PC-9 (cell line): ENCODE data around the gene IL11. TPM values are rescaled to one million over a fixed set of nuclear protein-coding genes. Genes with fewer than 3 reads are reported as not detected.
A peak's percentile ranks its signal among the peaks of the same experiment; 100 is the strongest.

Experiments used
- BruUV-seq: library from RNA; stranded (reverse); fragments of 400-500 nt; replicated peaks from 2 replicates; lab custom pipeline; 2021; lab: Mats Ljungman, UMichigan
- CTCF ChIA-PET: fragments of 300-600 bp; sonication (Branson Sonifier 250); formaldehyde crosslinking; loops from one replicate; lab custom pipeline; 2022; ENCODE audit warnings: antibody characterized with exemption; lab: Charles Lee
- POLR2A ChIA-PET: fragments of 300-600 bp; sonication (Branson Sonifier 250); formaldehyde crosslinking; loops from one replicate; lab custom pipeline; 2022; ENCODE audit warnings: antibody characterized with exemption; ENCODE audit not compliant: unreplicated experiment; lab: Charles Lee
- DNase-seq, 2 experiments: peaks; one replicate each; pipeline versions ENCODE4 v3.0.0 to v3.0.0-alpha.2; 2015 to 2022; ENCODE audit warnings: mixed read lengths in 1 of 2
- H2AFZ ChIP-seq: fragments of 200-600 bp; sonication (generic); 2 replicates; pipeline ENCODE4 v1.8.1; 2017; ENCODE audit warnings: antibody characterized with exemption
- H3F3A ChIP-seq: fragments of 200-600 bp; sonication (generic); 2 replicates; pipeline ENCODE4 v1.8.1; 2017; ENCODE audit warnings: antibody characterized with exemption, mild to moderate bottlenecking, low read depth; ENCODE audit not compliant: insufficient read depth
- H3K27ac ChIP-seq: fragments of 200-600 bp; sonication (generic); 2 replicates; pipeline ENCODE4 v1.6.1; 2016; ENCODE audit warnings: mixed run types
- H3K27me3 ChIP-seq: fragments of 200-600 bp; sonication (generic); 2 replicates; pipeline ENCODE4 v1.6.1; 2016; ENCODE audit warnings: low read depth, mixed run types; ENCODE audit not compliant: insufficient read depth
- H3K36me3 ChIP-seq: fragments of 200-600 bp; sonication (generic); 2 replicates; pipeline ENCODE4 v1.6.1; 2016; ENCODE audit warnings: low read depth, mixed run types
- H3K4me1 ChIP-seq: fragments of 200-600 bp; sonication (generic); replicated peaks from 2 replicates; pipeline ENCODE4 v1.6.1; 2016; ENCODE audit warnings: mixed run types; ENCODE audit not compliant: insufficient read depth
- H3K4me2 ChIP-seq: fragments of 200-600 bp; sonication (generic); 2 replicates; pipeline ENCODE4 v1.6.1; 2017; ENCODE audit warnings: mixed run types
- H3K4me3 ChIP-seq: fragments of 200-600 bp; sonication (generic); 2 replicates; pipeline ENCODE4 v1.6.1; 2016; ENCODE audit warnings: mixed run types
- H3K79me2 ChIP-seq: fragments of 200-600 bp; sonication (generic); 2 replicates; pipeline ENCODE4 v1.6.1; 2017; ENCODE audit warnings: low read depth, mixed run types
- H3K9me2 ChIP-seq: fragments of 200-600 bp; sonication (generic); 2 replicates; pipeline ENCODE4 v1.8.1; 2017; ENCODE audit warnings: mild to moderate bottlenecking; ENCODE audit not compliant: insufficient read depth
- H3K9me3 ChIP-seq: fragments of 200-600 bp; sonication (generic); 2 replicates; pipeline ENCODE4 v1.8.1; 2016; ENCODE audit warnings: low read depth; ENCODE audit not compliant: insufficient read depth
- H4K20me1 ChIP-seq: fragments of 200-600 bp; sonication (generic); 2 replicates; pipeline ENCODE4 v1.8.1; 2017; ENCODE audit not compliant: insufficient read depth
- EZH2 ChIP-seq: fragments of 200-600 bp; sonication (generic); IDR thresholded peaks from 2 replicates; pipeline ENCODE4 v1.8.0; 2017; ENCODE audit warnings: antibody characterized with exemption, low read depth
- intact Hi-C: fragments of 100-400 bp; cut with micrococcal nuclease; formaldehyde crosslinking; loops from one replicate; pipeline ENCODE4 v1.10.0; 2022; ENCODE audit not compliant: unreplicated experiment
- total RNA-seq: library from RNA; stranded (reverse); gene quantifications from 2 replicates; pipeline ENCODE4 v1.2.3, GENCODE V29; 2021
- TF ChIP-seq, protein P1 (sequence below): fragments of 200-600 bp; sonication (generic); conservative IDR thresholded peaks from 2 replicates; pipeline ENCODE4 v1.6.1; 2017; ENCODE audit warnings: mixed run types, antibody characterized with exemption, mild to moderate bottlenecking, moderate library complexity

The IL11 gene
- total RNA-seq, 1 experiment from 2014 or later = 4.1 TPM

DNA sequence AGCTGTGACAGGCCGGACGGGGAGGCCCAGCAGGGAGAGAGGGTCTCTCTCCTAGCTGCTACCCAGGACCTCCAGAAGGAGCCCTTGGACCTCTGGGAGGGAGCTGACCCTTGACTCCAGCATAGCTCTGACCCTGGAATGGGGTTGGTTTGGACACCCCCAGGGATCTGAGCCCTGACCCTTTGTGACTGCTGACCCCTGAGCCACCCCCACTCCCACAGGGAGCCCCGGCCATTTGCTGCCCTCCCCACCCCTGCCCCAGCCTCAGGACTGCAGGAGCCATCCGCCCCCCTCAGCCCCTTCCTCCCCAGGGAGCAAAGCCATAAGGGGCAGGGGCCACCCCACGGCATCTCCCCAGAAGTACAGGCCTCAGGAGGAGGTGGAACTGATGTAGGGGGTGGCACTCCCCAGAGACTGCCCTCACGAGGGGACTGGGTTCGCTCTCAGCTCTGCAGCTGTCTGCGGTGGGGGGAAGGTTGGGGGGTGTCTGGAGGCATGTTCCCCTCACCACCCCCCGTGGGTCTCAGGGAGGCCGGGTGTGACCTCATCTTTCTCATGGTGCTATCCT, 22.7 kb downstream of the IL11 start:
- Histone ChIP-seq H3K27ac (no peak overlapping the region), H3K9me2 (no peaks in the 10 kb centered on the region), H4K20me1 (peaks cover 7% of the 10 kb centered on the region; the same call in 1 of the 2 replicates), H3K27me3 (no peaks in the 10 kb centered on the region), H3K79me2 (no peaks in the 10 kb centered on the region), H3K4me2 (no peak overlapping the region), H2AFZ (no peak overlapping the region), H3F3A (peaks cover 16% of the 10 kb centered on the region; the same call in 1 of the 2 replicates), H3K36me3 (0 out of 2 replicates have a peak, but pooled peaks cover 5% of the 10 kb centered on the region), H3K4me1 (peaks cover 37% of the 10 kb centered on the region), H3K4me3 (no peak overlapping the region), H3K9me3 (no peaks in the 10 kb centered on the region)
- no TSS peak for BruUV-seq
- intact Hi-C loops = no loop called here
- POLR2A ChIA-PET = no interaction called here
- no peak for DNase-seq
- TF ChIP-seq EZH2 = no peak
- TF ChIP-seq, protein P1, sequence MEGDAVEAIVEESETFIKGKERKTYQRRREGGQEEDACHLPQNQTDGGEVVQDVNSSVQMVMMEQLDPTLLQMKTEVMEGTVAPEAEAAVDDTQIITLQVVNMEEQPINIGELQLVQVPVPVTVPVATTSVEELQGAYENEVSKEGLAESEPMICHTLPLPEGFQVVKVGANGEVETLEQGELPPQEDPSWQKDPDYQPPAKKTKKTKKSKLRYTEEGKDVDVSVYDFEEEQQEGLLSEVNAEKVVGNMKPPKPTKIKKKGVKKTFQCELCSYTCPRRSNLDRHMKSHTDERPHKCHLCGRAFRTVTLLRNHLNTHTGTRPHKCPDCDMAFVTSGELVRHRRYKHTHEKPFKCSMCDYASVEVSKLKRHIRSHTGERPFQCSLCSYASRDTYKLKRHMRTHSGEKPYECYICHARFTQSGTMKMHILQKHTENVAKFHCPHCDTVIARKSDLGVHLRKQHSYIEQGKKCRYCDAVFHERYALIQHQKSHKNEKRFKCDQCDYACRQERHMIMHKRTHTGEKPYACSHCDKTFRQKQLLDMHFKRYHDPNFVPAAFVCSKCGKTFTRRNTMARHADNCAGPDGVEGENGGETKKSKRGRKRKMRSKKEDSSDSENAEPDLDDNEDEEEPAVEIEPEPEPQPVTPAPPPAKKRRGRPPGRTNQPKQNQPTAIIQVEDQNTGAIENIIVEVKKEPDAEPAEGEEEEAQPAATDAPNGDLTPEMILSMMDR = no peak
- CTCF ChIA-PET = interaction anchor here (0.6 kb wide), 1 partner anchor 187 kb away, joined by 3 read pairs; no protein-coding TSS in a partner anchor

- Histone ChIP-seq H4K20me1 (peaks cover 13% of the 10 kb centered on the region), H3K4me1 (peaks cover 32% of the 10 kb centered on the region), H3K4me2 (no peak overlapping the region), H3K4me3 (no peak overlapping the region), H2AFZ (no peak overlapping the region), H3K27me3 (no peaks in the 10 kb centered on the region), H3K36me3 (0 out of 2 replicates have a peak, but pooled peaks cover 5% of the 10 kb centered on the region), H3K9me2 (no peaks in the 10 kb centered on the region), H3K79me2 (peaks cover 5% of the 10 kb centered on the region), H3F3A (peaks cover 13% of the 10 kb centered on the region; the same call in 1 of the 2 replicates), H3K9me3 (no peaks in the 10 kb centered on the region), H3K27ac (no peak overlapping the region)
- intact Hi-C loops = no loop called here
- TF ChIP-seq, protein P1 = no peak
- TF ChIP-seq EZH2 = no peak
- ChIA-PET POLR2A (no interaction called here), CTCF (interaction anchor here (0.6 kb wide), 2 partner anchors 54 to 187 kb away, joined by 3 to 4 read pairs; no protein-coding TSS in a partner anchor)
- no peak for DNase-seq
- BruUV-seq = no TSS peak
Observed at GRCh38 chr19:55346725-55347441, 23.4 kb downstream of the IL11 start.

DNA sequence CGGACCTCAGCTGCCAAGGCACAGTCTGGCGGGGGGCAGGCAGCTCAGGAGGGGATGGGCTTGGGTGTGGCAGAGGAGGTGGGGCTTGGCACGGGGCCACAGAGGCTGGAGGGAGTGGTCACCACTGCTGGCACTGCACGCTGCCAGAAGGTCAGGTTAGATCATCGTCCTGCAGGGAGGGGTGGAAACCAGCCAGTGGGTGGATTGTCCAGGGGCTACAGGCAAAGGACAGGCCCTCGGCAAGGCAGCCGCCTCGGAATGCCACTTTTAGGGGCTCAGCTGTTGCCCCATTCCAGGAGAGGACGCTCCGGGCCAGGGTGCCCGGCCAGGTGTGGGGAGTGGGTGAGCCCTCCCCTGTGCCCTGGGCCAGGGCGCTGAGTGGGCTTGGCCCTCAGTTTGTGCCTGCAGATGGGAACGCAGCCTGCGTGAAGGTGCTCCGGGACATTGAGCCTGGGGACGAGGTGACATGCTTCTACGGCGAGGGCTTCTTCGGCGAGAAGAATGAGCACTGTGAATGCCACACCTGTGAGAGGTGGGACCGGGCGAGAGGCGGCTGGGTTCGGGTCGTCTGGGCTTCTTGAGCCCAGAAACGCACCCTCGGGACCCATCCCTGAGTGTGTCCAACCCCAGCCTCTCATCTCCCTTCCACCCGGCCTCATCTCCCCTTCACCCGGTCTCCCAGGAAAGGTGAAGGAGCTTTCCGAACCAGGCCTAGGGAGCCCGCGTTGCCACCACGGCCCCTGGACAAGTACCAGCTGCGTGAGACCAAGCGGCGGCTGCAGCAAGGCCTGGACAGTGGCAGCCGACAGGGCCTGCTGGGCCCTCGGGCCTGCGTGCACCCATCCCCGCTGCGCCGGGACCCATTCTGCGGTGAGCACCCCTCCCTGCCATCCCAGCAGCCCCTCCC, 24.2 kb downstream of the IL11 start:
- Histone ChIP-seq H3K79me2 (peaks cover 11% of the 10 kb centered on the region), H3K4me2 (no peak overlapping the region), H2AFZ (no peak overlapping the region), H3K9me3 (no peaks in the 10 kb centered on the region), H3K4me1 (peaks cover 31% of the 10 kb centered on the region), H3K27ac (no peak overlapping the region), H3K27me3 (no peaks in the 10 kb centered on the region), H3F3A (peaks cover 6% of the 10 kb centered on the region; the same call in 1 of the 2 replicates), H3K9me2 (no peaks in the 10 kb centered on the region), H3K36me3 (0 out of 2 replicates have a peak, but pooled peaks cover 5% of the 10 kb centered on the region), H4K20me1 (peaks cover 19% of the 10 kb centered on the region), H3K4me3 (no peak overlapping the region)
- CTCF ChIA-PET = interaction anchor here (0.6 kb wide), 2 partner anchors 8 to 53 kb away, joined by 4 read pairs; partner anchors contain the start of gene COX6B2
- intact Hi-C loops = no loop called here
- no TSS peak for BruUV-seq
- POLR2A ChIA-PET = interaction anchor here (0.6 kb wide), 4 partner anchors 12 to 158 kb away, joined by 3 to 7 read pairs (median 4); no protein-coding TSS in a partner anchor
- TF ChIP-seq, protein P1 = no peak
- TF ChIP-seq EZH2 = no peak
- DNase-seq = peak in 1 of 2 experiments; percentile 85
